SK-N-MC (cell line): ENCODE measurements around the gene INCENP.

Experiments used
- EZH2 ChIP-seq: fragments of 200-600 bp; sonication (generic); IDR thresholded peaks from one replicate; pipeline ENCODE4 v1.6.1; 2017; ENCODE audit warnings: antibody characterized with exemption
- FOXP2 ChIP-seq: optimal IDR thresholded peaks from 2 replicates; pipeline ENCODE3; 2011; ENCODE audit warnings: mild to moderate bottlenecking, moderate library complexity; ENCODE audit not compliant: insufficient read depth; ENCODE audit errors: extremely low read length, control extremely low read depth
- POLR2AphosphoS5 ChIP-seq: IDR thresholded peaks from 2 replicates; pipeline ENCODE4 v1.6.1; 2012; ENCODE audit warnings: mild to moderate bottlenecking, low read depth, low read length, borderline replicate concordance

GRCh38 chr11:62116451-62116850 lies 7.4 kb upstream of the INCENP start:
- no peak for TF ChIP-seq POLR2AphosphoS5
- TF ChIP-seq EZH2 = no peak
- TF ChIP-seq FOXP2 = no peak
